HEK293 (cell line): ENCODE measurements around the gene PLGRKT.

Source experiments
- ZNF114 ChIP-seq: fragments of 450-650 bp; formaldehyde crosslinking; IDR thresholded peaks from 2 replicates; pipeline ENCODE4 v1.5.0; 2017; ENCODE audit warnings: missing biosample characterization, missing genetic modification characterization
- ZNF274 ChIP-seq, 2 experiments: fragments of 200-500 bp in 1 of 2; fragments of 450-650 bp in 1 of 2; sonication (Bioruptor generic) in 1 of 2; formaldehyde crosslinking in 1 of 2; IDR thresholded peaks; 2 replicates each; pipeline versions ENCODE4 v1.5.1 to v1.6.1; 2014 to 2016; ENCODE audit warnings: borderline replicate concordance in 1 of 2, inconsistent platforms in 1 of 2, low read length in 1 of 2, missing biosample characterization in 1 of 2, missing genetic modification characterization in 1 of 2
- ZNF510 ChIP-seq: fragments of 450-650 bp; formaldehyde crosslinking; IDR thresholded peaks from 2 replicates; pipeline ENCODE4 v1.5.1; 2018; ENCODE audit warnings: mild to moderate bottlenecking, missing genetic modification characterization, missing biosample characterization; ENCODE audit not compliant: insufficient replicate concordance
- ZNF600 ChIP-seq: fragments of 450-650 bp; formaldehyde crosslinking; IDR thresholded peaks from 2 replicates; pipeline ENCODE4 v1.5.1; 2016; ENCODE audit warnings: missing biosample characterization, missing genetic modification characterization
- TF ChIP-seq, protein P1 (sequence below): fragments of 450-650 bp; formaldehyde crosslinking; IDR thresholded peaks from 2 replicates; pipeline ENCODE4 v1.5.1; 2016; ENCODE audit warnings: missing biosample characterization, missing genetic modification characterization
- TF ChIP-seq, protein P2 (sequence below): fragments of 450-650 bp; formaldehyde crosslinking; IDR thresholded peaks from 2 replicates; pipeline ENCODE4 v1.5.1; 2016; ENCODE audit warnings: missing biosample characterization, missing genetic modification characterization

DNA sequence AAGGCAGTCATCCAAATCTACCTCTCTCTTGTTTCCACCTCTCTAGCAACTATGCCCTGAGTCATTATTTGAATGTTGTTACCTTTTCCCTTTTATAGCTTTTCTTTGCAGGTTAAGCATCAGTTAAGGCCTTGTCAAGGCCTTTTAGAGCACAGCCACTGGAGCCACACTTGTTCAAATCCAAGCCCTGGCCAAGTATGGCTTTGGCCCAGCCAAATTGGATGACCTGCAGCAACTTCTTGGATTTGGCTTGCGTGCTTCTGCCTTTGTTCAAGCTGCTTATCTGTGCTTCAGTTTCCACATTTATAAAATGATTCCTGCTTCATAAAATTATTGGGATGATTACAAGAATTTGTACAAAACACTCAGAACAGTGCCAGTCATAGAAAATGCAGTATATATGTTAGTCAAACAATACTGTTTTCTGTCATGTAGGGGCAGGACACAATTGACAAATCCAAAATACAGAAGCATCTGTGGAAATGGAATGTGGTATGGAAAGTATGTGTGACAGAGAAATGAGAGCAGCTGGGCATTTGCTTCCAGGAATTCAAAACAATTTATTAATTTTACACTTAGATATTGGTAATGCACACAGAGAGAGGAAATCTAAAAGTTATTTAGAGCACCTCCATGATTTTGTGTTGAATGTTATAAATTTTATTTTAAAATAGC, 80.2 kb downstream of the PLGRKT start:
- no peak for TF ChIP-seq ZNF274 (IDR thresholded peaks at IDR 0.05; ENCODE audit: low read length)
- no peak for TF ChIP-seq ZNF274 (tag by site-specific recombination; IDR thresholded peaks at IDR 0.05; ENCODE audit: borderline replicate concordance)
- TF ChIP-seq, protein P1, sequence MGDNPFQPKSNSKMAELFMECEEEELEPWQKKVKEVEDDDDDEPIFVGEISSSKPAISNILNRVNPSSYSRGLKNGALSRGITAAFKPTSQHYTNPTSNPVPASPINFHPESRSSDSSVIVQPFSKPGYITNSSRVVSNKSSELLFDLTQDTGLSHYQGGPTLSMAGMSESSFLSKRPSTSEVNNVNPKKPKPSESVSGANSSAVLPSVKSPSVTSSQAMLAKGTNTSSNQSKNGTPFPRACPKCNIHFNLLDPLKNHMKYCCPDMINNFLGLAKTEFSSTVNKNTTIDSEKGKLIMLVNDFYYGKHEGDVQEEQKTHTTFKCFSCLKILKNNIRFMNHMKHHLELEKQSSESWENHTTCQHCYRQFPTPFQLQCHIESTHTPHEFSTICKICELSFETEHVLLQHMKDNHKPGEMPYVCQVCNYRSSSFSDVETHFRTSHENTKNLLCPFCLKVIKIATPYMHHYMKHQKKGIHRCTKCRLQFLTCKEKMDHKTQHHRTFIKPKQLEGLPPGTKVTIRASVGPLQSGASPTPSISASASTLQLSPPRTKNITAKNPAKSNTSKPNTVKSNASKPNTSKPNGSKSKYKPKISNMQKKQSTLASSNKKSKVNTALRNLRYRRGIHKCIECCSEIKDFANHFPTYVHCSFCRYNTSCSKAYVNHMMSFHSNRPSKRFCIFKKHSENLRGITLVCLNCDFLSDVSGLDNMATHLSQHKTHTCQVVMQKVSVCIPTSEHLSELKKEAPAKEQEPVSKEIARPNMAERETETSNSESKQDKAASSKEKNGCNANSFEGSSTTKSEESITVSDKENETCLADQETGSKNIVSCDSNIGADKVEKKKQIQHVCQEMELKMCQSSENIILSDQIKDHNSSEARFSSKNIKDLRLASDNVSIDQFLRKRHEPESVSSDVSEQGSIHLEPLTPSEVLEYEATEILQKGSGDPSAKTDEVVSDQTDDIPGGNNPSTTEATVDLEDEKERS (tag by site-specific recombination), result no peak
- TF ChIP-seq, protein P2, sequence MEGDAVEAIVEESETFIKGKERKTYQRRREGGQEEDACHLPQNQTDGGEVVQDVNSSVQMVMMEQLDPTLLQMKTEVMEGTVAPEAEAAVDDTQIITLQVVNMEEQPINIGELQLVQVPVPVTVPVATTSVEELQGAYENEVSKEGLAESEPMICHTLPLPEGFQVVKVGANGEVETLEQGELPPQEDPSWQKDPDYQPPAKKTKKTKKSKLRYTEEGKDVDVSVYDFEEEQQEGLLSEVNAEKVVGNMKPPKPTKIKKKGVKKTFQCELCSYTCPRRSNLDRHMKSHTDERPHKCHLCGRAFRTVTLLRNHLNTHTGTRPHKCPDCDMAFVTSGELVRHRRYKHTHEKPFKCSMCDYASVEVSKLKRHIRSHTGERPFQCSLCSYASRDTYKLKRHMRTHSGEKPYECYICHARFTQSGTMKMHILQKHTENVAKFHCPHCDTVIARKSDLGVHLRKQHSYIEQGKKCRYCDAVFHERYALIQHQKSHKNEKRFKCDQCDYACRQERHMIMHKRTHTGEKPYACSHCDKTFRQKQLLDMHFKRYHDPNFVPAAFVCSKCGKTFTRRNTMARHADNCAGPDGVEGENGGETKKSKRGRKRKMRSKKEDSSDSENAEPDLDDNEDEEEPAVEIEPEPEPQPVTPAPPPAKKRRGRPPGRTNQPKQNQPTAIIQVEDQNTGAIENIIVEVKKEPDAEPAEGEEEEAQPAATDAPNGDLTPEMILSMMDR, result no peak
- no peak for TF ChIP-seq ZNF510
- TF ChIP-seq ZNF114, result no peak
- TF ChIP-seq ZNF600, result no peak
